Measurements from ENCODE around the gene ALOX5.

DNA sequence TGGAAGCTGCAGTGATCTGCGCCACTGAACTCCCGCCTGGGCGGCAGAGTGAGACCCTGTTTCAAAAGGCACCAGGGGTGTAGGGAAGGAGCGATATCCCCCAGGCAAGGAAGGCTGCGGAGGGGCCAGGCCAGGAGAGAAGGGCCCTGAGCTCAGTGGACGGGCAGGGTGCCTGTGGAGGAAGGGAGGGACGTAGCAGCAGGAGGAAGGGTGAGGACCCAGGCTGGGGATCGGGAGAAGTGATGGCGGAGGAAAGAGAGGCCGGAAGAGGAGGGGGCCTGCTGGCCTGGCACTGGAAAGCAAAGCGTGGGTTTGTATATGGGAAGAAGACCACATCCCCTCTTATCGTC, 45.6 kb downstream of the ALOX5 start:
- TF ChIP-seq POU2F2 (IDR thresholded peaks at IDR 0.05; ENCODE audit: low read depth, low read length), result no peak
- peak; percentile 4; the same call in 1 of the 2 replicates for TF ChIP-seq POLR2A (IDR thresholded peaks at IDR 0.05; ENCODE audit: low read depth, low read length)
- TF ChIP-seq POLR2AphosphoS5 (IDR thresholded peaks at IDR 0.05; ENCODE audit: low read depth, low read length), result no peak; the same call in none of the 2 replicates
- no peak for TF ChIP-seq TAF1 (IDR thresholded peaks at IDR 0.05; ENCODE audit: low read depth, low read length)
- no peak for TF ChIP-seq PAX5 (IDR thresholded peaks at IDR 0.05; ENCODE audit: insufficient read depth, low read length, severe bottlenecking)
- no peak for TF ChIP-seq SPI1 (IDR thresholded peaks at IDR 0.05; ENCODE audit: low read depth, low read length)
